ENCODE results near the gene EFNA5.

- TF ChIP-seq POLR2A (IDR thresholded peaks at IDR 0.05) = no peak
- TF ChIP-seq, protein P1, sequence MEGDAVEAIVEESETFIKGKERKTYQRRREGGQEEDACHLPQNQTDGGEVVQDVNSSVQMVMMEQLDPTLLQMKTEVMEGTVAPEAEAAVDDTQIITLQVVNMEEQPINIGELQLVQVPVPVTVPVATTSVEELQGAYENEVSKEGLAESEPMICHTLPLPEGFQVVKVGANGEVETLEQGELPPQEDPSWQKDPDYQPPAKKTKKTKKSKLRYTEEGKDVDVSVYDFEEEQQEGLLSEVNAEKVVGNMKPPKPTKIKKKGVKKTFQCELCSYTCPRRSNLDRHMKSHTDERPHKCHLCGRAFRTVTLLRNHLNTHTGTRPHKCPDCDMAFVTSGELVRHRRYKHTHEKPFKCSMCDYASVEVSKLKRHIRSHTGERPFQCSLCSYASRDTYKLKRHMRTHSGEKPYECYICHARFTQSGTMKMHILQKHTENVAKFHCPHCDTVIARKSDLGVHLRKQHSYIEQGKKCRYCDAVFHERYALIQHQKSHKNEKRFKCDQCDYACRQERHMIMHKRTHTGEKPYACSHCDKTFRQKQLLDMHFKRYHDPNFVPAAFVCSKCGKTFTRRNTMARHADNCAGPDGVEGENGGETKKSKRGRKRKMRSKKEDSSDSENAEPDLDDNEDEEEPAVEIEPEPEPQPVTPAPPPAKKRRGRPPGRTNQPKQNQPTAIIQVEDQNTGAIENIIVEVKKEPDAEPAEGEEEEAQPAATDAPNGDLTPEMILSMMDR (IDR thresholded peaks at IDR 0.05) = no peak
These were observed 201.7 kb downstream of the EFNA5 start for GRCh38 chr5:107469064-107469463.

Data from prostate gland (tissue), 2 donors.